ENCODE measurements around the gene SVEP1. TPM values are rescaled to one million over a fixed set of nuclear protein-coding genes. Genes with fewer than 3 reads are reported as not detected.
"Not testable (repeated sequence)": the region's sequence is repeated elsewhere in the genome, so short reads cannot be mapped to it uniquely, and the experiment has no call there.

Gene SVEP1
- polyA plus RNA-seq, 1 experiment: 34.8 TPM

- no peak for DNase-seq (ENCODE audit: low read depth, low spot score)
- TF ChIP-seq CTCF (IDR thresholded peaks at IDR 0.05; ENCODE audit: low read depth, low read length): no peak
- Histone ChIP-seq H3K27me3 (ENCODE audit: control insufficient read depth, insufficient read depth, low read length) (no peaks in the 10 kb centered on the region), H3K9me3 (ENCODE audit: control insufficient read depth, insufficient read depth, low read length) (no peaks in the 10 kb centered on the region), H3K4me3 (ENCODE audit: low read depth, low read length) (no peak overlapping the region), H3K27ac (ENCODE audit: low read depth, low read length) (no peak overlapping the region)
- ChIA-PET POLR2A (interaction anchor here (1.0 kb wide), 1 partner anchor 114 kb away, joined by 6 read pairs; the partner anchor contains the start of gene TXN), CTCF (no interaction called here)
Measured at GRCh38 chr9:110370315-110370714, 209.2 kb downstream of the SVEP1 start.

- H3K4me3 ChIP-seq (ENCODE audit: low read depth, low read length): no peak overlapping the region
- H3K27ac ChIP-seq (ENCODE audit: low read depth, low read length): no peak overlapping the region
- POLR2A ChIA-PET: interaction anchor here (0.9 kb wide), 1 partner anchor 108 kb away, joined by 3 read pairs; the partner anchor contains the start of gene TXN
- DNase-seq (ENCODE audit: low read depth, low spot score): no peak
- no peaks in the 10 kb centered on the region for H3K9me3 ChIP-seq (ENCODE audit: control insufficient read depth, insufficient read depth, low read length)
- no peaks in the 10 kb centered on the region for H3K27me3 ChIP-seq (ENCODE audit: control insufficient read depth, insufficient read depth, low read length)
- CTCF ChIA-PET: no interaction called here
- TF ChIP-seq CTCF (IDR thresholded peaks at IDR 0.05; ENCODE audit: low read depth, low read length): no peak
Measured at GRCh38 chr9:110364451-110364850, 215.1 kb downstream of the SVEP1 start.

- H3K9me3 ChIP-seq (ENCODE audit: control insufficient read depth, insufficient read depth, low read length); POLR2A ChIA-PET; H3K27ac ChIP-seq (ENCODE audit: low read depth, low read length); H3K4me3 ChIP-seq (ENCODE audit: low read depth, low read length); DNase-seq (ENCODE audit: low read depth, low spot score); H3K27me3 ChIP-seq (ENCODE audit: control insufficient read depth, insufficient read depth, low read length); CTCF ChIA-PET: not testable (repeated sequence)
Measured at GRCh38 chr9:110358992-110359391, 220.5 kb downstream of the SVEP1 start.

- CTCF ChIA-PET: no interaction called here
- POLR2A ChIA-PET: no interaction called here
- H3K4me3 ChIP-seq (ENCODE audit: low read depth, low read length): no peak overlapping the region
- no peak for DNase-seq (ENCODE audit: low read depth, low spot score)
- no peak overlapping the region for H3K27ac ChIP-seq (ENCODE audit: low read depth, low read length)
- H3K27me3 ChIP-seq (ENCODE audit: control insufficient read depth, insufficient read depth, low read length): no peaks in the 10 kb centered on the region
- H3K9me3 ChIP-seq (ENCODE audit: control insufficient read depth, insufficient read depth, low read length): no peaks in the 10 kb centered on the region
- no peak for TF ChIP-seq CTCF (IDR thresholded peaks at IDR 0.05; ENCODE audit: low read depth, low read length)
Measured at GRCh38 chr9:110357505-110357904, 222.0 kb downstream of the SVEP1 start.

- POLR2A ChIA-PET: no interaction called here
- CTCF ChIA-PET: no interaction called here
- Histone ChIP-seq H3K27ac (ENCODE audit: low read depth, low read length) (no peak overlapping the region), H3K4me3 (ENCODE audit: low read depth, low read length) (no peak overlapping the region), H3K27me3 (ENCODE audit: control insufficient read depth, insufficient read depth, low read length) (no peaks in the 10 kb centered on the region), H3K9me3 (ENCODE audit: control insufficient read depth, insufficient read depth, low read length) (no peaks in the 10 kb centered on the region)
- no peak for TF ChIP-seq CTCF (IDR thresholded peaks at IDR 0.05; ENCODE audit: low read depth, low read length)
- no peak for DNase-seq (ENCODE audit: low read depth, low spot score)
Measured at GRCh38 chr9:110356639-110357395, 222.7 kb downstream of the SVEP1 start.
